BLaER1 treated with 17β-estradiol and CSF1 and Interleukin-3, amounts not matched to agents 10 nM and 100 nM (cell line): Measurements from ENCODE around the gene P2RX2.

Experiments
- H3K27ac ChIP-seq, 11 experiments: shearing (Covaris generic); formaldehyde crosslinking; 2 replicates each; pipeline ENCODE4 v1.8.1; 2022
- H3K27me3 ChIP-seq, 11 experiments: shearing (Covaris generic); formaldehyde crosslinking; 2 replicates each; pipeline ENCODE4 v1.8.1; 2022
- H3K36me3 ChIP-seq, 11 experiments: shearing (Covaris generic); formaldehyde crosslinking; 2 replicates each; pipeline ENCODE4 v1.8.1; 2022
- H3K4me1 ChIP-seq, 10 experiments: shearing (Covaris generic); formaldehyde crosslinking; 2 replicates each; pipeline ENCODE4 v1.8.1; 2022
- H3K4me2 ChIP-seq, 11 experiments: shearing (Covaris generic); formaldehyde crosslinking; 2 replicates each; pipeline ENCODE4 v1.8.1; 2022
- H3K4me3 ChIP-seq, 10 experiments: shearing (Covaris generic); formaldehyde crosslinking; 2 replicates each; pipeline ENCODE4 v1.8.1; 2022
- H3K9ac ChIP-seq, 11 experiments: shearing (Covaris generic); formaldehyde crosslinking; 2 replicates each; pipeline ENCODE4 v1.8.1; 2022
- H3K9me3 ChIP-seq, 11 experiments: shearing (Covaris generic); formaldehyde crosslinking; replicated peaks in 1 of 11; 2 replicates each; pipeline ENCODE4 v1.8.1; 2022
- H4K20me1 ChIP-seq, 11 experiments: shearing (Covaris generic); formaldehyde crosslinking; 2 replicates each; pipeline ENCODE4 v1.8.1; 2022
- Cebpa-rat ChIP-seq, 11 experiments: shearing (Covaris generic); IDR thresholded peaks; 2 replicates each; pipeline ENCODE4 v1.8.1; 2022

Gene P2RX2

DNA sequence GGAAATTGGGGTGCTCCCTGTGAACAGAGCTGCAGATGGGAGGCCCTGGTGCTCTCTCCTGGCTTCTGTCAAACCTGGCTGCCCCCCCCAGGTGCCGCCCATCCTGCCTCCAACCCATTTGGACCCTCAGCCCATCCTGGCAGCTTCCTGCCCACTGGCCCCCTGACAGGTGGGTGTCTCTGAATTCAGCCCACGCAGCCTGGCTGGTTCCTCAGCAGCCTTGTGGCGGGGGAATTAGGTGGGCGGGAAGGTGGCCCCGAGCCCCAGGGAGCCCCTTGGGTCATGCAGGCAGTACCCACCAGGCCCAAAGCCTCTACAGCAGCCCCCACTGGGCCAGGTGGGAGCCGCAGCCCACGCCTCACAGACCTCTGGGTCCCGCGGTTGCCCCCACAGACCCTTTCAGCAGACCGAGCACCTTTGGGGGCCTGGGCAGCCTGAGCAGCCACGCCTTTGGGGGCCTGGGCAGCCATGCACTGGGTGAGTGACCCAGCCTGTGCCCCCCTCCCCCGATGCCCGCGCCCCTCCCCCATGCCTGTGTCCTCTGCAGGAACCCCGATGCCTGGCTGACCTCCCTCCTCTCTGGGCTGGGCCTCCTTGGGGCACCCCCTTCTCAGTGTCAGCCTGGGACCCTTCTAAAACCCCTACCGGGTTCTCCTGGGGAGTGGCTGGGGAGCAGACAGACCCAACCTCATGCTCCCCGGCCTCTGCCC is 37.1 kb upstream of the P2RX2 start:
- TF ChIP-seq Cebpa-rat (IDR thresholded peaks at IDR 0.05) = no peak
- Histone ChIP-seq H3K27me3 (no peaks in the 10 kb centered on the region), H3K4me3 (no peak overlapping the region)

DNA sequence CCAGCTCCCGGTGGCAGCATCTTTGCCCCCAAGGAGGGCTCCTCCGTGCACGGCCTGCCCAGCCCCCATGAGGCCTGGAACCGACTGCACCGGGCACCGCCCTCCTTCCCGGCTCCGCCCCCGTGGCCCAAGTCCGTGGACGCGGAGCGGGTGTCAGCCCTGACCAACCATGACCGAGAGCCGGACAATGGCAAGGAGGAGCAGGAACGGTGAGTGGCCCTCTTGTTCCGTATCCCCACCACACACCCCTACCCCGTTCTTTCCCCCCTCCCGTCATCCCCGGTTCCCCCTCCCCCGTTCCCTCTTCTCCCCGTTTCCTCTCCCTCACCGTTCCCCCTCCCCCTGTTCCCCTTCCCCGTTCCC is 36.5 kb upstream of the P2RX2 start:
- no peak for TF ChIP-seq Cebpa-rat (IDR thresholded peaks at IDR 0.05)
- Histone ChIP-seq H3K4me3 (no peak overlapping the region), H3K4me2 (no peak overlapping the region), H3K9ac (no peak overlapping the region), H4K20me1 (peaks cover 0 to 87% (median 61%) of the 10 kb centered on the region in 11 experiments; a peak in 17 of 22 replicates), H3K4me1 (no peaks in the 10 kb centered on the region), H3K36me3 (peaks cover 40 to 76% (median 67%) of the 10 kb centered on the region in 11 experiments), H3K9me3 (no peaks in the 10 kb centered on the region), H3K27me3 (no peaks in the 10 kb centered on the region), H3K27ac (no peak overlapping the region)

More for the DNA sequence above, 37.1 kb upstream of the P2RX2 start:
- H3K4me2 ChIP-seq = no peak overlapping the region
- no peaks in the 10 kb centered on the region for H3K9me3 ChIP-seq
- peaks cover 0 to 92% (median 67%) of the 10 kb centered on the region in 11 experiments; a peak in 17 of 22 replicates for H4K20me1 ChIP-seq
- no peaks in the 10 kb centered on the region for H3K4me1 ChIP-seq
- H3K36me3 ChIP-seq = peaks cover 45 to 81% (median 73%) of the 10 kb centered on the region in 11 experiments
- no peak overlapping the region for H3K27ac ChIP-seq
- no peak overlapping the region for H3K9ac ChIP-seq

DNA sequence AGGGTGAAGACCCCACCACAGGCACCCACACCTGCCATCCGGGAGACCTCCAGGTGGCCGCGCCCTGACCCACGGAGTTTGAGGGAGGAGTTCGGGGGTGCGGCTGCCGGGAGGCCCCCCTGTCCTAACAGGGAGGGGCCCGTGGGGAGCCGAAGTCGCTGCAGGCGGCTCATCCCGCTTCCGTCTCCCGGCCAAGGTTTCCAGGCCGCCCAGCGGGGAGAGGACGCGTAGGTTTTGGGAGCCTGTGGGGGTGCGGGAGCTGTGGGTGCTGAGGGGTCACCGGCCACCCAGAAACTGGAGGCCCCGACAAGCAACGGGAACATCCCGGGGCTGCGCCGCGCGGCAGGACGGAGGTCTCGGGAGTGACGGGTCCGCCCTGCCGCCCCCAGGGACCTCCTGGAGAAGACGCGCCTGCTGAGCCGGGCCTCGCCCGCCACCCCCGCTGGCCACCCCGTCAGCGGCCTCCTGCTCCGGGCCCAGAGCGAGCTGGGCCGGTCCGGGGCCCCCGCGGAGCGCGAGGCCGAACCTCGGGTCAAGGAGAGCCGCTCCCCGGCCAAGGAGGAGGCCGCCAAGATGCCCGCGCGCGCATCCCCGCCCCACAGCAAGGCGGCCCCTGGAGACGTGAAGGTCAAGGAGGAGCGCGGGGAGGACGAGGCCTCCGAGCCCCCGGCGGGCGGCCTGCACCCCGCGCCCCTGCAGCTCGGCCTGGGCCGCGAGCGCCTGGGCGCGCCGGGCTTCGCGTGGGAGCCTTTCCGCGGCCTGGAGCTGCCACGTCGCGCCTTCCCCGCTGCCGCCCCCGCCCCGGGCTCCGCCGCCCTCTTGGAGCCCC is 35.8 kb upstream of the P2RX2 start:
- Histone ChIP-seq H3K9ac (no peak overlapping the region), H3K4me3 (no peak overlapping the region), H3K4me1 (no peaks in the 10 kb centered on the region), H3K4me2 (no peak overlapping the region), H3K27me3 (no peaks in the 10 kb centered on the region), H3K27ac (no peak overlapping the region), H4K20me1 (peaks cover 0 to 79% (median 59%) of the 10 kb centered on the region in 11 experiments; a peak in 17 of 22 replicates), H3K36me3 (peaks cover 34 to 68% (median 60%) of the 10 kb centered on the region in 11 experiments), H3K9me3 (no peaks in the 10 kb centered on the region)
- no peak for TF ChIP-seq Cebpa-rat (IDR thresholded peaks at IDR 0.05)

DNA sequence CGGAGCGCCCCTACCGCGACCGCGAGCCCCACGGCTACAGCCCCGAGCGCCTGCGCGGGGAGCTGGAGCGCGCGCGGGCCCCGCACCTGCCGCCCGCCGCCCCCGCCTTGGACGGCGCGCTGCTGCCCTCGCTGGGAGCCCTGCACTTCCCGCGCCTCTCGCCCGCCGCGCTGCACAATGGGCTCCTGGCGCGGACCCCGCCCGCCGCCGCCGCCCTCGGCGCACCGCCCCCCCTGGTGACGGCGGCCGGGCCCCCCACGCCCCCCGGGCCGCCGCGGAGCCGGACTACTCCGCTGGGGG is 35.2 kb upstream of the P2RX2 start:
- H3K27me3 ChIP-seq = no peaks in the 10 kb centered on the region
- TF ChIP-seq Cebpa-rat (IDR thresholded peaks at IDR 0.05) = no peak
- H3K9me3 ChIP-seq = no peaks in the 10 kb centered on the region
- no peak overlapping the region for H3K9ac ChIP-seq
- no peak overlapping the region for H3K4me2 ChIP-seq
- H3K27ac ChIP-seq = no peak overlapping the region
- H3K36me3 ChIP-seq = peaks cover 29 to 63% (median 54%) of the 10 kb centered on the region in 11 experiments
- H3K4me3 ChIP-seq = no peak overlapping the region
- no peaks in the 10 kb centered on the region for H3K4me1 ChIP-seq
- H4K20me1 ChIP-seq = peaks cover 0 to 74% (median 56%) of the 10 kb centered on the region in 11 experiments; a peak in 17 of 22 replicates

DNA sequence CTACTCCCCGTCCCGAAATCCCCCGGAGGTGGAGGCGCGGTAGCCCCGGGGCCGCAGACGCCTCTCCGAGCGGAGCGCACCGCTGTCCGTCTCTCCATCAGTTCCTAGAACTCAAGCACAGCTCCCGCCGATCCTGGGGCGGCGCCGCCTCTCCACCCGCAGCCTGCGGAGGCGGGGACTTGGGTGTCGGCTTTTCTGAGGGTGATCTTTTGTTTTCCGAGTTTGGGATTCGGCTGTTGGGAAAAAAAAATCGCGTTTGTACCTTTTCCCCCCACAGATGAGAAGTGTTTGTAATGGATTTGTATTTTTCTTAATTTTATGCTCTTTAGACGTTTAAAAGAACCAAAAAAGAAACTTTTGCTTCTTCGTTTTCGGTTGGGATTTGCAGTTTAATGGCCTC is 34.8 kb upstream of the P2RX2 start:
- Histone ChIP-seq H3K9me3 (peaks cover 0 to under 1% (median 0%) of the 10 kb centered on the region in 11 experiments; a peak in 1 of 22 replicates), H4K20me1 (peaks cover 0 to 70% (median 52%) of the 10 kb centered on the region in 11 experiments; a peak in 17 of 22 replicates), H3K27me3 (no peaks in the 10 kb centered on the region), H3K4me3 (no peak overlapping the region), H3K27ac (no peak overlapping the region), H3K36me3 (peaks cover 29 to 59% (median 50%) of the 10 kb centered on the region in 11 experiments), H3K4me2 (no peak overlapping the region), H3K9ac (no peak overlapping the region), H3K4me1 (no peaks in the 10 kb centered on the region)
- TF ChIP-seq Cebpa-rat (IDR thresholded peaks at IDR 0.05) = no peak

DNA sequence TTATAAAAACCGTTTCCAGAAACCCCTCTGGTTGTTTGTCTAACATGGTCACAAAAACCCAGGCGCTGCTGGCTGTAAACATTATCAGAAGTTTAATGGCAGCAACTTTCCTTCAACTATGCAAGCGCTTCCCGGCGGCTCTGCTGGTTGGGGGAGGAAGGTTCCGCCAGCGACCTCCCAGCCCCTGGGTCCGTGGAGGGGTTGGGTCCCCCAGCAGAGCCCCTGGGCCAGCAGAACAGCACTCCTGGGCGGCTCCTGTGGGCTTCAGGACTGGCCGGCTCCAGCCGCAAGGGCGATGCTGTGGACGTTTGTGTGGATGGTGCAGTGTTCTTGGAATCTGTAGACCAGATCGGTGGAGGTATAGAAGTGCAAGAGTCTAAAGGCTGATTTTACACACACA is 34.1 kb upstream of the P2RX2 start:
- Histone ChIP-seq H3K4me2 (no peak overlapping the region), H4K20me1 (peaks cover 0 to 63% (median 47%) of the 10 kb centered on the region in 11 experiments; a peak in 17 of 22 replicates), H3K4me1 (0 out of 20 replicates have a peak, but pooled peaks cover 0 to 1% (median 0%) of the 10 kb centered on the region in 10 experiments), H3K27me3 (no peaks in the 10 kb centered on the region), H3K9me3 (peaks cover 0 to 3% (median 0%) of the 10 kb centered on the region in 11 experiments; a peak in 1 of 22 replicates), H3K9ac (no peak overlapping the region), H3K36me3 (peaks cover 24 to 52% (median 44%) of the 10 kb centered on the region in 11 experiments), H3K27ac (no peak overlapping the region), H3K4me3 (no peak overlapping the region)
- no peak for TF ChIP-seq Cebpa-rat (IDR thresholded peaks at IDR 0.05)

DNA sequence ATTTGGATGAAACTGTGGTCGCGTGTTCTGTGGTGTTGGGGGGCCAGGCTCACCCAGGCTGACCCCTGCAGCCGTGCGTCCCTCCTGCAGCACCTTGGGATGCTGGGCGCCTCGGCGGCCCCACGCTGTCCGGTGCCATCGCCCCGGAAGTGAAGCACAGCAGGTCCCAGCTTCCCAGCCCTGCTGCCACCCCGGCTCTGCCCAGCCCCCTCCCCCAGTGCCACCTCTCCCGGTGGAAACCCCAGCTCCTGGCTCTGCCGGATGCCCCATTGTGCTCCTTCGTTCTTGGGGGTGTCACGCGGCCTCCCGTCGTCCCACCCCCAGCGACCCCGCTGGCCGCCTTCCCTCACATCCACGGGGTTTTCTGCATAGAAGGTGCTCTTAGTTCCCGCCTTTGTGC is 33.4 kb upstream of the P2RX2 start:
- peaks cover 0 to 6% (median 0%) of the 10 kb centered on the region in 10 experiments; a peak in 2 of 20 replicates for H3K4me1 ChIP-seq
- H3K9me3 ChIP-seq = peaks cover 0 to 3% (median 0%) of the 10 kb centered on the region in 11 experiments; a peak in 1 of 22 replicates
- peaks cover 20 to 45% (median 37%) of the 10 kb centered on the region in 11 experiments for H3K36me3 ChIP-seq
- no peak for TF ChIP-seq Cebpa-rat (IDR thresholded peaks at IDR 0.05)
- no peak overlapping the region for H3K4me2 ChIP-seq
- H3K27me3 ChIP-seq = no peaks in the 10 kb centered on the region
- no peak overlapping the region for H3K4me3 ChIP-seq
- H4K20me1 ChIP-seq = peaks cover 0 to 55% (median 39%) of the 10 kb centered on the region in 11 experiments; a peak in 17 of 22 replicates
- H3K27ac ChIP-seq = no peak overlapping the region
- H3K9ac ChIP-seq = no peak overlapping the region

DNA sequence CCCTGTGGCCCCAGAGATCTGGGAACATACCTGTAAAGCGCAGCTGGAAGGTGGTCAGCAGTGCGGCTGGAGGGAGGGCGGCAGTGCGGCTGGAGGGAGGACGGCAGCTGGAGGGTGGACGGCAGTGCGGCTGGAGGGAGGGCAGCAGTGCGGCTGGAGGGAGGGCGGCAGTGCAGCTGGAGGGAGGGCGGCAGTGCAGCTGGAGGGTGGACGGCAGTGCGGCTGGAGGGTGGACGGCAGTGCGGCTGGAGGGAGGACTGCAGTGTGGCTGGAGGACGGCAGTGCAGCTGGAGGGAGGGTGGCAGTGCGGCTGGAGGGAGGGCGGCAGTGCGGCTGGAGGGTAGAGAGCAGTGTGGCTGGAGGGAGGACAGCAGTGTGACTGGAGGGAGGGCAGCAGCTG is 31.6 kb upstream of the P2RX2 start:
- Histone ChIP-seq H3K9me3 (peaks cover 0 to 3% (median 0%) of the 10 kb centered on the region in 11 experiments; a peak in 1 of 22 replicates), H4K20me1 (peaks cover 0 to 38% (median 26%) of the 10 kb centered on the region in 11 experiments; a peak in 14 of 22 replicates), H3K27ac (no peak overlapping the region), H3K36me3 (peaks cover 7 to 27% (median 22%) of the 10 kb centered on the region in 11 experiments; a peak in 20 of 22 replicates), H3K4me1 (peaks cover 0 to 6% (median 0%) of the 10 kb centered on the region in 10 experiments; a peak in 2 of 20 replicates), H3K9ac (no peak overlapping the region), H3K4me2 (no peak overlapping the region), H3K4me3 (no peak overlapping the region), H3K27me3 (no peaks in the 10 kb centered on the region)
- no peak for TF ChIP-seq Cebpa-rat (IDR thresholded peaks at IDR 0.05)

DNA sequence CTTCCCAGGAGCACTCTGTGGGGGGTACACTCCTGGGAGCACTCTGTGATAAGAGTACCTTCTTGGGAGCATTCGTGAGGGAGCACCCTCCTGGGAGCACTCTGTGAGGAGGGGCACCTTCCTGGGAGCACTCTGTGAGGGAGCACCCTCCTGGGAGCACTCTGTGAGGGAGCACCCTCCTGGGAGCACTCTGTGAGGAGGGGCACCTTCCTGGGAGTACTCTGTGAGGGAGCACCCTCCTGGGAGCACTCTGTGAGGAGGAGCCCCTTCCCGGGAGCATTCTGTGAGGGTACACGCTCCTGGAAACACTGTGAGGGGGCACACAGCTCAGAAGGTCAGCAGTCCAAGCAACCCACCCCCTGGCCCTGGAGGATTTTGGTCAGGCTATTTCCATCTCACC is 30.8 kb upstream of the P2RX2 start:
- Histone ChIP-seq H3K4me3 (no peak overlapping the region), H4K20me1 (peaks cover 0 to 31% (median 22%) of the 10 kb centered on the region in 11 experiments; a peak in 14 of 22 replicates), H3K9me3 (peaks cover 0 to 3% (median 0%) of the 10 kb centered on the region in 11 experiments; a peak in 1 of 22 replicates), H3K4me1 (peaks cover 0 to 6% (median 0%) of the 10 kb centered on the region in 10 experiments; a peak in 2 of 20 replicates), H3K4me2 (no peak overlapping the region), H3K36me3 (peaks cover 2 to 21% (median 16%) of the 10 kb centered on the region in 11 experiments; a peak in 20 of 22 replicates), H3K27ac (no peak overlapping the region), H3K27me3 (no peaks in the 10 kb centered on the region), H3K9ac (no peak overlapping the region)
- no peak for TF ChIP-seq Cebpa-rat (IDR thresholded peaks at IDR 0.05)
